ENCODE data around the gene IL26.
"Not testable (repeated sequence)": the region's sequence is repeated elsewhere in the genome, so short reads cannot be mapped to it uniquely, and the experiment has no call there.

IL26 gene

DNA sequence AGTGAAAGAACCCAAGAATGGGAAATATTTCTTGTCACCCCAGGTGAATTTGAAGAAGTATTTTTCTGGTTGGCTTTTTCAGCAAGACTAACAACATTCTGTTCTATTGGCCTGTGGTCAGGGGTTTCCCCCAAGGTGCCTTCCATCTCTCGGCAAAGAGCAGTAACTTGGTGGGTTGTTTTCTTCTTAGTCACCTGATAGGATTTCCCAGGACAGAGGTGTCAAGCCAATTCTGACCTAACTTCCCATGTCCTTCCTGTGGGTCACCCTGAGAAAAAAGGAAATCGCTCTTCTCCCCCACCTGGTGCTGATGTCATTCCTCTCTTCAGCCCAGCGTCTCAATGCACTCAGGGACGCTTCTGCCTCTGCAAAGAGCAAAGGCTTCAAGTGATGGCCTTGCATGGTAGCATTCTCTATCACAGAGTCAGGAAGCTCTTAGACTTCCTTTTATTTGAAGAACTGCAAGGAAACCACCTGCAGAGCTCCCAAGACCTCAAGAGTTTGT lies 50.0 kb downstream of the IL26 start:
- DNase-seq (ENCODE audit: low read depth in 1 of 2, low spot score in 1 of 2), result no peak
- Histone ChIP-seq H3K27ac (replicated peaks) (no peak overlapping the region), H3K27me3 (ENCODE audit: insufficient read depth, poor library complexity, severe bottlenecking) (peaks cover 6% of the 10 kb centered on the region), H3K4me3 (replicated peaks; ENCODE audit: insufficient read depth, low read length) (no peak overlapping the region)
- TF ChIP-seq, protein P1, sequence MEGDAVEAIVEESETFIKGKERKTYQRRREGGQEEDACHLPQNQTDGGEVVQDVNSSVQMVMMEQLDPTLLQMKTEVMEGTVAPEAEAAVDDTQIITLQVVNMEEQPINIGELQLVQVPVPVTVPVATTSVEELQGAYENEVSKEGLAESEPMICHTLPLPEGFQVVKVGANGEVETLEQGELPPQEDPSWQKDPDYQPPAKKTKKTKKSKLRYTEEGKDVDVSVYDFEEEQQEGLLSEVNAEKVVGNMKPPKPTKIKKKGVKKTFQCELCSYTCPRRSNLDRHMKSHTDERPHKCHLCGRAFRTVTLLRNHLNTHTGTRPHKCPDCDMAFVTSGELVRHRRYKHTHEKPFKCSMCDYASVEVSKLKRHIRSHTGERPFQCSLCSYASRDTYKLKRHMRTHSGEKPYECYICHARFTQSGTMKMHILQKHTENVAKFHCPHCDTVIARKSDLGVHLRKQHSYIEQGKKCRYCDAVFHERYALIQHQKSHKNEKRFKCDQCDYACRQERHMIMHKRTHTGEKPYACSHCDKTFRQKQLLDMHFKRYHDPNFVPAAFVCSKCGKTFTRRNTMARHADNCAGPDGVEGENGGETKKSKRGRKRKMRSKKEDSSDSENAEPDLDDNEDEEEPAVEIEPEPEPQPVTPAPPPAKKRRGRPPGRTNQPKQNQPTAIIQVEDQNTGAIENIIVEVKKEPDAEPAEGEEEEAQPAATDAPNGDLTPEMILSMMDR (IDR thresholded peaks at IDR 0.05; ENCODE audit: insufficient read depth, low read length), result no peak
- TF ChIP-seq SPI1 (IDR thresholded peaks at IDR 0.05; ENCODE audit: borderline replicate concordance, low read depth) (no peak), GABPA (IDR thresholded peaks at IDR 0.05; ENCODE audit: low read depth) (no peak), POLR2AphosphoS5 (IDR thresholded peaks at IDR 0.05; ENCODE audit: low read depth) (no peak)
- TF ChIP-seq, protein P2, sequence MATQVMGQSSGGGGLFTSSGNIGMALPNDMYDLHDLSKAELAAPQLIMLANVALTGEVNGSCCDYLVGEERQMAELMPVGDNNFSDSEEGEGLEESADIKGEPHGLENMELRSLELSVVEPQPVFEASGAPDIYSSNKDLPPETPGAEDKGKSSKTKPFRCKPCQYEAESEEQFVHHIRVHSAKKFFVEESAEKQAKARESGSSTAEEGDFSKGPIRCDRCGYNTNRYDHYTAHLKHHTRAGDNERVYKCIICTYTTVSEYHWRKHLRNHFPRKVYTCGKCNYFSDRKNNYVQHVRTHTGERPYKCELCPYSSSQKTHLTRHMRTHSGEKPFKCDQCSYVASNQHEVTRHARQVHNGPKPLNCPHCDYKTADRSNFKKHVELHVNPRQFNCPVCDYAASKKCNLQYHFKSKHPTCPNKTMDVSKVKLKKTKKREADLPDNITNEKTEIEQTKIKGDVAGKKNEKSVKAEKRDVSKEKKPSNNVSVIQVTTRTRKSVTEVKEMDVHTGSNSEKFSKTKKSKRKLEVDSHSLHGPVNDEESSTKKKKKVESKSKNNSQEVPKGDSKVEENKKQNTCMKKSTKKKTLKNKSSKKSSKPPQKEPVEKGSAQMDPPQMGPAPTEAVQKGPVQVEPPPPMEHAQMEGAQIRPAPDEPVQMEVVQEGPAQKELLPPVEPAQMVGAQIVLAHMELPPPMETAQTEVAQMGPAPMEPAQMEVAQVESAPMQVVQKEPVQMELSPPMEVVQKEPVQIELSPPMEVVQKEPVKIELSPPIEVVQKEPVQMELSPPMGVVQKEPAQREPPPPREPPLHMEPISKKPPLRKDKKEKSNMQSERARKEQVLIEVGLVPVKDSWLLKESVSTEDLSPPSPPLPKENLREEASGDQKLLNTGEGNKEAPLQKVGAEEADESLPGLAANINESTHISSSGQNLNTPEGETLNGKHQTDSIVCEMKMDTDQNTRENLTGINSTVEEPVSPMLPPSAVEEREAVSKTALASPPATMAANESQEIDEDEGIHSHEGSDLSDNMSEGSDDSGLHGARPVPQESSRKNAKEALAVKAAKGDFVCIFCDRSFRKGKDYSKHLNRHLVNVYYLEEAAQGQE (IDR thresholded peaks at IDR 0.05; ENCODE audit: insufficient replicate concordance, low read depth), result no peak

DNA sequence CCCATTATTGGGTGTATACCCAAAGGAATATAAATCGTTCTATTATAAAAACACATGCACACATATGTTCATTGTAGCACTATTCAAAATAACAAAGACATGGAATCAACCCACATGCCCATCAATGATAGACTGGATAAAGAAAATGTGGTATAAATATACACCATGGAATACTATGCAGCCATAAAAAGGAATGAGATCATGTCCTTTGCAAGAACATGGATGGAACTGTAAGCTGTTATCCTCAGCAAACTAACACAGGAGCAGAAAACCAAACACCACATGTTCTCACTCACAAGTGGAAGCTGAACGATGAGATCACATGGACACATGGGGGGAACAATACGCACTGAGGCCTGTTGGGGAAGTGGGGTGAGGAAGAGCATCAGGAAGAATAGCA lies 50.8 kb downstream of the IL26 start:
- DNase-seq (ENCODE audit: low read depth in 1 of 2, low spot score in 1 of 2); H3K4me3 ChIP-seq (replicated peaks; ENCODE audit: insufficient read depth, low read length); H3K27me3 ChIP-seq (ENCODE audit: insufficient read depth, poor library complexity, severe bottlenecking); H3K27ac ChIP-seq (replicated peaks): not testable (repeated sequence)

DNA sequence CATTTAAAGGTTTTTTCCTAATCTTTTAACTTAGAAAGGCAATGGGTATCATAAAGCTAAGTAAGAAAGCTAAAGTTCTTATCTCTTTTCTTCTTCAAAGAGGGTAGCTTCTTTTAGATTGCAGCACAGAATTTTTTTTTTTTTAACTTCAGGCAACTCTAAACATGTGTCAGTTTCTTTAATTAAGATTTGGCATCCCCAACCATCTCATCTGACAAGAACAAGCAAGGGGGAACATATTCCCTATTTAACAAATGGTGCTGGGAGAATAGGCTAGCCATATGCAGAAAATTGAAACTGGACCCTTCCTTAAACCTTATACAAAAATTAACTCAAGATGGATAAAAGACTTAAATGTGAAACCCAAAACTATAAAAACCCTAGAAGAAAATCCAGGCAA lies 51.8 kb downstream of the IL26 start:
- DNase-seq (ENCODE audit: low read depth in 1 of 2, low spot score in 1 of 2), result no peak
- Histone ChIP-seq H3K4me3 (replicated peaks; ENCODE audit: insufficient read depth, low read length) (no peak overlapping the region), H3K27ac (replicated peaks) (no peak overlapping the region), H3K27me3 (ENCODE audit: insufficient read depth, poor library complexity, severe bottlenecking) (peaks cover 3% of the 10 kb centered on the region)
- no peak for TF ChIP-seq SPI1 (IDR thresholded peaks at IDR 0.05; ENCODE audit: borderline replicate concordance, low read depth)
- TF ChIP-seq POLR2AphosphoS5 (IDR thresholded peaks at IDR 0.05; ENCODE audit: low read depth), result no peak
- TF ChIP-seq, protein P1 (IDR thresholded peaks at IDR 0.05; ENCODE audit: insufficient read depth, low read length), result no peak
- no peak for TF ChIP-seq GABPA (IDR thresholded peaks at IDR 0.05; ENCODE audit: low read depth)
- TF ChIP-seq, protein P2 (IDR thresholded peaks at IDR 0.05; ENCODE audit: insufficient replicate concordance, low read depth), result no peak

DNA sequence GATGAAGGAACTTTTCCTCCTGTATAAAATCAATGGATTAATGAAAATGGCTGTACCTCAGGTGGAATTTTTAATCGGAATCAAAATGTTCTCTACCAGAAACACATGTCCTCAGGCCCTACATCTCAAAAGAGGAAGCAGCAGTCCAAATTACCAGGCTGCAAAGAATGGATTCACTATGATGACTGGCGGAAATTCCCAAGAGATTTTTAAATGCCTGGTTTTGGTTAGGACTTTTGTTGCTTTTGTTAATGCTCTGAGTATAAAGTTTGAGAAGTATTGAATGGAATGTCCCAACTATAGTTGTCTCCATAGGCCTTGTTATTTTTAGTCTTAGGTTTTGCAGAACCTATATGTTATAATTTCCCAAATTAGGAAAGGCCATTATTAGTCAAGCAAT lies 54.9 kb downstream of the IL26 start:
- Histone ChIP-seq H3K4me3 (replicated peaks; ENCODE audit: insufficient read depth, low read length) (no peak overlapping the region), H3K27ac (replicated peaks) (no peak overlapping the region), H3K27me3 (ENCODE audit: insufficient read depth, poor library complexity, severe bottlenecking) (no peaks in the 10 kb centered on the region)
- TF ChIP-seq, protein P1 (IDR thresholded peaks at IDR 0.05; ENCODE audit: insufficient read depth, low read length), result no peak
- no peak for TF ChIP-seq SPI1 (IDR thresholded peaks at IDR 0.05; ENCODE audit: borderline replicate concordance, low read depth)
- no peak for TF ChIP-seq GABPA (IDR thresholded peaks at IDR 0.05; ENCODE audit: low read depth)
- TF ChIP-seq POLR2AphosphoS5 (IDR thresholded peaks at IDR 0.05; ENCODE audit: low read depth), result no peak
- TF ChIP-seq, protein P2 (IDR thresholded peaks at IDR 0.05; ENCODE audit: insufficient replicate concordance, low read depth), result no peak
- no peak for DNase-seq (ENCODE audit: low read depth in 1 of 2, low spot score in 1 of 2)

All from HL-60 (cell line).